Cardiac fibroblast (primary cell): Measurements from ENCODE around the gene SP4.

Experiments
- DNase-seq, 2 donors: peaks; one replicate each; pipeline versions ENCODE4 v3.0.0 to v3.0.0-alpha.2; 2010; ENCODE audit warnings: low read depth in 2 of 2
- H3K4me3 ChIP-seq, 2 donors: replicated peaks in 1 of 2; 1 replicate in 1 of 2; 2 replicates in 1 of 2; pipeline ENCODE4 v1.5.1; 2011; ENCODE audit warnings: low read depth in 2 of 2, low read length in 2 of 2, mild to moderate bottlenecking in 2 of 2, moderate library complexity in 1 of 2
- CTCF ChIP-seq: IDR thresholded peaks from one replicate; pipeline ENCODE4 v1.5.1; 2011; ENCODE audit warnings: low read depth, mild to moderate bottlenecking, low read length, inconsistent platforms

SP4 gene

GRCh38 chr7:21426286-21427181, 1.3 kb upstream of the SP4 start:
- no peak for TF ChIP-seq CTCF
- peak overlapping the region; percentile 46 to 56 for H3K4me3 ChIP-seq
- peak; percentile 5 to 42 for DNase-seq

- H3K4me3 ChIP-seq, result peak overlapping the region; percentile 81 to 87
- DNase-seq, result peak; percentile 97 to 99
- no peak for TF ChIP-seq CTCF
Measured at GRCh38 chr7:21427182-21427870, 557 bp upstream of the SP4 start.

GRCh38 chr7:21428659-21428941, 717 bp downstream of the SP4 start:
- no peak for TF ChIP-seq CTCF
- no peak for DNase-seq
- peak overlapping the region; percentile 49 to 67 for H3K4me3 ChIP-seq

GRCh38 chr7:21429021-21429420, 1.1 kb downstream of the SP4 start:
- DNase-seq, result no peak
- TF ChIP-seq CTCF, result no peak
- peak overlapping the region in 1 of 2 donors; percentile 49 for H3K4me3 ChIP-seq

GRCh38 chr7:21429786-21430574, 2.1 kb downstream of the SP4 start:
- H3K4me3 ChIP-seq, result no peak overlapping the region
- no peak for TF ChIP-seq CTCF
- DNase-seq, result no peak

- H3K4me3 ChIP-seq, result no peak overlapping the region
- no peak for DNase-seq
- no peak for TF ChIP-seq CTCF
Measured at GRCh38 chr7:21430575-21430954, 2.7 kb downstream of the SP4 start.
